ENCODE data around the gene ZEB2.

The ZEB2 gene

GRCh38 chr2:144493027-144493809, 26.7 kb downstream of the ZEB2 start:
- DNase-seq = no peak

DNA sequence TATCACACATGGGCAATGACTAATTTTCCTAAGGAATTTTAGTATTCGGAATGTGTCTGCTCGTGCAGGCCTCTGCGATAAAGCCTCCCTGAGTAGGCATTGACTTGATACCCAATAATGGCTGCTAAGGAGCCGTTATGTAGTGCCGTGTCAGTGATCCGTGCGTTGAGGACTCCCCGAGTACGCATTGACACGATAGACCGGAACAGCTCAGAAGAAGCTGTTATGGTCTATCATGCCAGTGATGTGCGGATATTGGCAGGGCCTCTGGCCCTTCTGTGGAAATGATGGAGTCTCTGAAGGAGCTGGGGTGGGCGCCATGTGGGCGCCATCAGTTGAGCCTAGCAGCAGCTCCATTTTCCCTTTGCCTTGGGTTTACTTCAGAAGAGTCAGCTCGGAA, 29.1 kb downstream of the ZEB2 start:
- no peak for DNase-seq

DNA sequence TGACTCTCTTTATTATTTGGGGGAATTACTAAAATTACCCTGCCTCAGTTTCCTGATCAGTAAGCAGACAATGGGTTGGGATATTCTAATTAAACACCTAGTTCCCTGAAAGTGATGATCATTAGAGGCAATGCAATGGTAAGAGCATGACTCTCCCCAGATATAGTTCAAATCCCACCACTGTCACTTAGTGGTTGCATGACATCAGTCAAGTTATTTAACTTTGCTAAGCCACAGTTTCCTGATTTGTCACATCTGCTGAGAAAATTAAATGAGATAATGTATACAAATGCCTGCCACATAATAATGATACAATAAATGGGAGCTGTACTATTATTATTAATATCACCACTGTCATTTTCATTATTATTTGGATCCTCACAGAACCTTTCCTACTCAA, 29.9 kb downstream of the ZEB2 start:
- DNase-seq = no peak

DNA sequence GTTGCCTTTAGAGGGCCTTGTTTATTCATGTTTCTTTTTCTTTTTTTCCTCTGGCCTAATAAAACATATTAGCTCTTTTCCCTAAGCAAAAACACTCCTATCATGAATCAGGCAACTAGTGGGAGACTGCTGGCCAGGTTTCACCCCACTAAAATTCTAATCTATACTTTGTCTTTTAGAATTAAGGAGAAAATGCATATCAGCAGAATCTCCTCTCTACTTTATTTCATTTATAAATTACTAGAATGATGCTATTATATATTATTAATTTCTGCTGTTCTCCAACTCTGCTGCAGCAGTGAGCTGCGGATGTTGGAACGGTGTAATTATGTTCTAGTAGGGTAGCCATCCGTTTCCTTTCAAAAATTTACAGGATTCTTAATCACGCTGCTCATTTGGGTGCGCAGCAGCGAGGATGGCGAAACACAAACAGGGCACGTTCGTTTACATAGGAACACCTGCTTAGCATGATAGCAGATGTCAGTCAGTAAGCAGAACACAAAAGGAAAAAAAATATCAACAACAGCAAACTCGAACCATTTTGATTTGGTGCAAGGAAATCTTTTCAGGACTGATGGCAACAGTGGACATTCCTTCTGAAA, 30.5 kb downstream of the ZEB2 start:
- peak in 2 of 3 experiments; percentile 54 to 85 for DNase-seq

GRCh38 chr2:144484201-144484948, 35.5 kb downstream of the ZEB2 start:
- no peak for DNase-seq

DNA sequence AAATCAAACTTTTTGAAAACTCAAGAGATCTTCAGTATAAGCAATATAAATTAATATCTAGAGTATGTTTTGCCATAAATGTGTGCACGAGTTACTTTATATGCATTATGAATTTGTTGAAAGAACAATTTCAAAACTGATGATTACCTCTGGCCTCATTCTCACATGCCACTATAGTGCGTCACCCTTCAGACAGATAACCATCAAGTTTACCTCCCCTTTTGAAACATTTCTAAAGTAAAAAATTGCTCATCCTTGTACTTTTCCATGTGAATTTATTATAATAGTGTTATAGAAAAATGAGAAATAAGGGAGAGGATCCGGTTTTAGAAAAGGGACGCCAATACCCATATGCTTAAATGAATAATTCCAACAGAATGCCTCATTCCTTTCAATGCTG, 38.3 kb downstream of the ZEB2 start:
- no peak for DNase-seq

GRCh38 chr2:144481109-144481508, 38.8 kb downstream of the ZEB2 start:
- DNase-seq = no peak

DNA sequence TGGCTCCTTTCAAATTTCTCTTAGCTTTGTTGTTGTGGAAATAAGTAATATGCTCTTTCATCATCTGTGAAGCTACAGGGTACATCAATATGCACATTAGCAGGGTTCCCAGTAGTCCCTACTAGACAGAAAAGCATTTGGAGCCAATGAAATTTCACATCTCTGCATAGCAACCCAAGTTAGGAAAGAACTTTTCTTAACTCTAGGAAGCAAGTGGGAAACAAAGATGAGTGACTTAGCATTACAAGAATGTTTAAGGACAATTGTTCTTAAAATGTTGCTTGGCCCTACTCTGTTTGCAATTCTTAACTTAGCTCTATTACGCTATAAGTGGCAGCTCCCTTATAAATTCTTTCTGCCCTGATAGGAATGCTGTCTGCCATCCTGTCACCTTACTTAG, 39.6 kb downstream of the ZEB2 start:
- no peak for DNase-seq

- no peak for DNase-seq
These were observed 40.3 kb downstream of the ZEB2 start for GRCh38 chr2:144479659-144480058.

DNA sequence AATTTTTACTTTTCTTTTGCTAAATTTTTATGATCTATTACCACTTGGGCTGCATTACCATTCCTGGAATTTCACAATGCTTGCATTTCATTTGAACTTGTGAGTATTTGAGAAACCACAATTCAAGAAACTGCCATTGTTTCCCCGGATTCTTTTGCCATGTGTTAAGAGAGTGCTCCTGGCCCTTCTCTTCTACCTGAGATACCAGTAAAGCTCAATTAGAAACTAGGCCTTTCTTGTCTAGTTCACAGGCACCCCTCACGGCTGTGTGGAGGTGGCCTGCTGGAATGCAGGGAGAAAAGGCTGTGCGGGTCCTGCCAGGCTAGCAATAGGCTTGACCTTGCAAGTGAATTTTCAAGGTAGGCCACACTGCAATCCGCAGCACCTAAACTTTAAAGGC, 40.8 kb downstream of the ZEB2 start:
- no peak for DNase-seq

DNA sequence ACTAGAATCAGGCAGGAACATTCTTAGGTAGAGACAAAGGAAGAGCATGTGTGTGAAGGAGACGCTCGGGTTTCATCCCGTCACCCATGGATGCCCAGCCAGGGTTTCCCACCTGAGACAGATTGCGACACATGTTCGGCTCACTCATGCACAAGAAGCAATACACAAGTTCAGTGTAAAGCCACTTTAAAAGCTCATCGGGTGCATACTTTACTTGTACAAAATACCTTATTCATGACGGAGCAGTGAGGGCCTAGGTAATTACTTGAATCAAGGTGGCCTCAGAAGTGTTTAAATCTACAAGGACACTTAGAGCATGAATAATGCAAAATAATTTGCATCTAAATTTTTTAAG, 42.0 kb downstream of the ZEB2 start:
- no peak for DNase-seq

DNA sequence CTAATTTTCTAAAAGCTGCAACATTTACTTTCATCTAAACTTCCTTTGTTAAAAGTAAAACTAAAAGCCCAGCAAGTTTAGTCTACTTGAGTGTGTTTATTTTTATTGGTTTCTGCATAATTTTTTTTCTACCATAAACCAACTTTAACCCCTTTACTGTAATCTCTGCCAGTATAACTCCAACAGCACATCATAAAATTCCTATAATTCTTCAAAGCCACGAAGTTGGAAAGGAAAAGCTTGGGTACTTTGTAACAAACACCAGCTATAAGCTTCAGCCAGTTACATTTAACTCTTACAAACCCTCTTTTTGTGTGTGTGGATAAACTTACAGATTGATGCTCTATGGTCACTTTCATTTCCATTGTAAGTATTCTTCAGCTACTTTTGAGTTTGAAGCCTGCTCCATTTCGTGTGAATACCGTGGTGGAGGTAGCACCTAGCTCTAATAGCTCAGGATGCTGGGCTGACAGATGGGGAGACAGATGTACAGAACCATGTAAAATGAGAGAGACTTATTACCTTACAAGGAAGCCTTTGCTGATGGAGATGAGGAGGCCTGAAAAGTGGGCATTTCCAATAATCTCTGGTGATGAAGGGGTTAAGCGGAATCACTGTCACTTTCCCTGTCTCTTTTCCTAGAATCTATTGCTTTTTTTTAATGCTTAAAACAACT, 42.5 kb downstream of the ZEB2 start:
- DNase-seq = no peak

DNA sequence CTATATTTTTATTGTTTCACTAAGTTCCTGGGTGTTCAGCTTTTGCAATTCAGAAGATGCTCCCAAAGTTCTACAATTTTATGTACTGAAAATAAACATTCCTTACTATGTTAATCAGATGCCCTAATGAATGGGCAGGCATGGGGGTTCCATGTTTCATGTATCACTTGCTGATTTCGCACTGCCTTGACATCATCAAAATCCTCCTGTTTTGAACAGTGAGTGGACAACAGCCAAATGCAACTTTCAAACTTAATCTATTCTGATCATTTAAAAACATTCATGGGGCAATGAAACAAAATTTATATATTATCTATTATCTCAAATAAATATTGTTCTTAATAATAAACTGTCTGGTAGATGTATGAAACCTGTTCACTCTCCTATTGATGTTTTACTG, 43.2 kb downstream of the ZEB2 start:
- DNase-seq = no peak

DNA sequence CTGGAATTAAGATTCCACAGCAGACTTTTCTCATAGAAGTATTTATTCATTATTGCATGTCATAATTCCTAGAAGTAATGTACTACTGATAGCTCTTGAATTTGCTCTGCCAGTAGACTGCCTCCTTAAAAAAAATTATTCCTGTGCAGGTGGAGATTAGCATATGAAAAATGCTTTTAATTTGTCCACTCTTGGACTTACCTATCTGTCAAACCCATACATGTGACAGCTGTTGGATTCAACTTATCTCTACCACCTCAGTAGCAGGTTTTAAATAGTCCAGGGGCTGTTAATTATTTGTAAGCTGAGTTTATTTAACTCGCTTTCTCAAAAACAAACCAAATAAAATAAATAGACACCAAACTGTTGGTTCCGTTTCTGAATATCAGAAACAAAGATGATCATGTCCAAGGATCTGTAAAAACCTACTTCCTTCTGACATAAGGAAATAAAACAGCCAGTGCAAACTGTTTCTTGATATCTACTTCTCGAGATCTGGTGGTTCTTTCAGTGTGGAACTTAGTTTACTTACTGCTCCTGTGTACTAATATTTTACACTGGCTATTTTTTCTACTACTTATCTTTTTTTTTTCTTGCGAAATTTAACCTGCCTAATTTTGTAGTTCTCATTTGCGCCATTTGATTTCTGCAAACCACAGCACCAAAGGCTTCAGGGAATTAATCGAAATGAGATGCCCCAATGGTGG, 44.2 kb downstream of the ZEB2 start:
- DNase-seq = no peak

- DNase-seq = no peak
These were observed 44.9 kb downstream of the ZEB2 start for GRCh38 chr2:144475044-144475443.

DNA sequence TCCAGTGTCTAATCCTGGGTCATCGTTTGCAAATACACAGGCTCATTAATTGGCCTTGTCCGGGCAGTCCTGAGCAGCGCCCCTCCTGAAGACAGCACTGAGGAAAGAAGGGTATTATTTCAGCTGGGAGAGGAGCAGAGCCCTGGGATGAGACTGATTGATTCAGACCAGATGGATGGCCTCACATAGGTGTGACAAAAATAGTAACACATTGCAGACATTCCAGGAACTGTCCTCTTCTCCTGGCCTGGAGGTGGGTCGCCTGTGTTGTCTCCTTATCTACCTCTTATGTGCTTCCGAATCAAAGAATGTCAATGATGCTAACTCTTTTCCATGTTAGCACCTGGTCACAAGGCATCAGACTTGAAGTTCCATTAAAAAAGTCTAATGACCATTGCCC, 45.9 kb downstream of the ZEB2 start:
- no peak for DNase-seq

DNA sequence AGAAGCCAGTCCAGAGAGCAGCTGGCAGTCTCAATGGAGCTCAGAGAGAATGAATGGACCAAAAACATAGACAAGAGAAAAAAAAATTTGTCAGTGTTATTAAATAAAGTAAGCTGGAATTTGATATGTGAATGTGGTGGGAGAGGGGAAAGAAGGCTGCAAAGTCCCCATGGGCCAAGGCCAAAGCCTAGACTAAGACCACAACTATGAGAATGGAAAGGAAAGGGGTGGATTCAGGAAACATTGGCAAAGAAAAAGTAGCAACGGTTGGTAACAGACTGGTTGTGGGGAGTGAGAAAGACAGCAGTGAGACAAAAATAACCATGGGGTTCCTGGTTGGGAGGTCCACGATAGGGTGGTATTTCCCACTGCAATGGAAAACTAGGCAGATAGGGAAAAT, 47.0 kb downstream of the ZEB2 start:
- no peak for DNase-seq

DNA sequence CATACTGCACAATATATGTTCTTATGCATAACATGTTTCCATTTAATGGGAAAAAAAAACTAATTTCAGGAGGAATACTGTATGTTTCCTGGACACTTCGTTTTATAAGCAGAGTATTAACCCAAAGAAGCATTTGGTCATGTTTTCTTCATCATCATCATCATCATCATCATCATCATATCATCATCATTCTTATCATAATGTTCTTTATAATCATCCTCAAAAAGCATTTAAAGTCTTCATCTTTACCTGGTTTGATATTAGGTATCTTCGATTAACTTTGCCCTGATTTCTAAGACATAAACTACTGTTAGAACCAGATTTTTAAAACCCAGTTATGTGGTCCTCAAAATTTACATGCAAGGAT, 47.9 kb downstream of the ZEB2 start:
- DNase-seq = no peak

- DNase-seq = peak in 1 of 3 experiments; percentile 25
These were observed 48.4 kb downstream of the ZEB2 start for GRCh38 chr2:144471305-144472045.

DNA sequence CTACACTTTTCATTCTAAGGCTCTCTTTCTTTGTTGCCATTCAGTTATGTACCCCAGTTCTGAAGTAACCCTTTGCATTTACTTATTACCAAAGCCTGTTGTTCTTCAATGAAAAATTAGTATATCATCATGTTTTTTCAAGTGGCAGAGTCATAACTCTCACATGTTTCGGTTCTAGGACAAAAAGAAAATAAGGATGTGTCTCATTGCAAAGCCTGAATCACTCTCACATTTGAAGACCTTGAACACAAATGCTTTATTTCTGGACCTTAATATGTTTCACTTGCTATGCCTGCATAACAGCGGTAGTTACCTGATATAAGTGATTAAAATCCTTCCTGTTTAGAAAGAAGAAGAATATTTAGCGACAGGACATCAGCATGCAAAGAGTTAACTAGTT, 49.1 kb downstream of the ZEB2 start:
- DNase-seq = no peak

DNA sequence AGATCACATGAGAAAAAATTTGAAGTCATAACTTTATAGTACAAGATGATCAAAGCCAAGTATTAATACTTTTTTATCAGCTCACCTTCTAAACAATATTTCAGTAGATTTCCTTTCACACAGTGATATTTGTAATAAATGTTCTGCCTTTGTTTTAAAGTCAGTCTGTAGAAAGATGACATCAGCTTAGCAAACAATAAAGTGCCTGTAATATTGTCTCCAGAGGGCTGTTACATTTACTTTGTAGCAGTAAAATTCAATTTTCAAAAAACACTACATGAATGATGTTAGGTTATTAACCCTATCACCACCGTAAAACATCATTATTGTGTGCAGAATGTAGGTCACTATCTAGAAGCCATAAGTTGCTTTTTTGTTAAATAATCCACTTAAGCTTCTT, 49.6 kb downstream of the ZEB2 start:
- peak in 1 of 3 experiments; percentile 61 for DNase-seq

GRCh38 chr2:144469798-144470197, 50.1 kb downstream of the ZEB2 start:
- peak; percentile 6 to 48 (median 17) for DNase-seq
